HEK293T (cell line): ENCODE measurements around the gene DBP.

Source experiments
- ARNT ChIP-seq: fragments of 450-650 bp; IDR thresholded peaks from 2 replicates; pipeline ENCODE4 v1.6.1; 2017; ENCODE audit warnings: mild to moderate bottlenecking
- BHLHE40 ChIP-seq: fragments of 450-650 bp; IDR thresholded peaks from 2 replicates; pipeline ENCODE4 v1.6.1; 2016; ENCODE audit warnings: mild to moderate bottlenecking, moderate library complexity, borderline replicate concordance
- CTBP1 ChIP-seq: fragments of 450-650 bp; IDR thresholded peaks from 2 replicates; pipeline ENCODE4 v1.6.1; 2016; ENCODE audit warnings: borderline replicate concordance
- ELF4 ChIP-seq: fragments of 450-650 bp; IDR thresholded peaks from 2 replicates; pipeline ENCODE4 v1.6.1; 2017; ENCODE audit warnings: antibody characterized with exemption
- FOXA1 ChIP-seq: fragments of 450-650 bp; IDR thresholded peaks from 2 replicates; pipeline ENCODE4 v1.6.1; 2016; ENCODE audit warnings: mild to moderate bottlenecking
- FOXK2 ChIP-seq: fragments of 450-650 bp; IDR thresholded peaks from 2 replicates; pipeline ENCODE4 v1.6.1; 2016; ENCODE audit warnings: mild to moderate bottlenecking
- FOXM1 ChIP-seq: fragments of 450-650 bp; IDR thresholded peaks from 2 replicates; pipeline ENCODE4 v1.6.1; 2017; ENCODE audit warnings: mild to moderate bottlenecking, borderline replicate concordance
- NFRKB ChIP-seq: fragments of 450-650 bp; IDR thresholded peaks from 2 replicates; pipeline ENCODE4 v1.6.1; 2016; ENCODE audit warnings: mild to moderate bottlenecking, moderate library complexity
- SUZ12 ChIP-seq: fragments of 450-650 bp; IDR thresholded peaks from 2 replicates; pipeline ENCODE4 v1.6.1; 2016; ENCODE audit warnings: mild to moderate bottlenecking
- TARDBP ChIP-seq: fragments of 450-650 bp; IDR thresholded peaks from 2 replicates; pipeline ENCODE4 v1.6.1; 2016

DNA sequence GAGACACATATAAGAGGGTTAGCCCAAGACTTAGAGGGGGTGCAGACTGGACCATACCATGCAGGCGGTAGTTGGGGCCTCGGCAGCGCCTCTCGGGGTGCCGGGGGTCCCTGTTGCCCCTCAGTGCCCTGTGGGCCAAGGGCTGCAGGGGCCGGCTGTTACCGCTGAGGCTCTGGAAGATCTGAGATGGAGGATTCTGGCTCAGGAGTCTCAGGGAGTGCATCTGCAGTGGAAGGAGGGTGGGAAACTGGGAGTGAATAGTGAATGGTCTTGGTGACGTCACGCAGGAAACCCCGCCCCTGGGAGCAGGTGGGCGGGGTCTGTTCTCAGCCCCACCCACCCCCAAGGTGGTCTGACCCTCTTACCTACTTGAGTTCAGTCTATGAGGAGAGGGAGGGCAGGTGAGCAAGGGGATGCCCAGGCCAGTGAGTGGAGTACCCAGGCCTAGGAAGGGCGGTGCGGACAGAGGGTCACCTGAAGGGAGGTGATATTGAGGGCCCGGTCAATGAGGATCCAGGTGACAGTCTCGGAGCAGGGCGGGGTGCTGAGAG, 1.7 kb upstream of the DBP start:
- TF ChIP-seq FOXK2 (no peak), SUZ12 (no peak), FOXM1 (no peak), FOXA1 (no peak), ELF4 (no peak), BHLHE40 (no peak), NFRKB (no peak), CTBP1 (no peak), ARNT (no peak), TARDBP (no peak)
